ENCODE data around the gene CGRRF1. TPM values are rescaled to one million over a fixed set of nuclear protein-coding genes. Genes with fewer than 3 reads are reported as not detected.

CGRRF1 gene
- total and polyA plus RNA-seq, 2 of the 13 experiments (the other 11 are each of a cell fraction or from before 2014, with no cell fraction given) = 16.8 to 18.2 TPM

DNA sequence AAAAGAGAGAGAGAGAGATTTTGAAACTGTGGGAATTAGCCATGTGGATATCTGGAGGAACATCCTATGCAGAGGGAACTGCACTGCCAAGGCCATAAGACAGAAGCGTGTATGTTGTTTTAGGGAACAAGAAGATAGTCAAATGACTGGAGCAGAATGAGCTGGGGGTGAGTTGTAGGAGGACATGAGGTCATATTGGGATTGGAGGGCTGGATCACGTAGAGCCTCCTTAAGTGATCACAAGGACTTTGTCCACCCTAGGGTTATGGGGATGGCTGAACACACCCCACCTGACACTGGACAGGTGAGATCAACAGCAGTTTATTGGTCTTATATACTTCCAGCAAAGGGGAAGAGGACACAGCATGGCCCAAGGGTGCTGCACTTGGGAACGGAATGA lies 8.2 kb upstream of the CGRRF1 start:
- FAIRE-seq (no peak), ATAC-seq (no peak), DNase-seq (ENCODE audit: low spot score) (no peak)
- ChIA-PET POLR2A (interaction anchor here (0.7 to 1.5 kb wide), 2 partner anchors 8 to 30 kb away, joined by 3 to 5 read pairs; partner anchors contain the start of gene CGRRF1), CTCF (ENCODE audit: low intra/inter-chr PET ratio, low total read pairs) (no interaction called here)
- Histone ChIP-seq H4K20me1 (ENCODE audit: insufficient read depth, low read length) (no peaks in the 10 kb centered on the region), H3K79me2 (ENCODE audit: insufficient read depth, low read length) (no peaks in the 10 kb centered on the region), H3K27ac (ENCODE audit: extremely low read length, insufficient read depth, low read length) (no peak overlapping the region), H3K9ac (ENCODE audit: insufficient read depth, low read depth, low read length) (no peak overlapping the region), H3K4me3 (replicated peaks in 1 of 3; ENCODE audit: insufficient read depth in 1 of 3, low read depth in 2 of 3, low read length in 3 of 3) (no peak overlapping the region), H3K27me3 (ENCODE audit: control insufficient read depth in 1 of 2, insufficient read depth in 2 of 2, low read length in 2 of 2) (no peaks in the 10 kb centered on the region), H2AFZ (ENCODE audit: low read length) (no peak overlapping the region), H3K36me3 (replicated peaks in 1 of 2; ENCODE audit: control insufficient read depth in 1 of 2, insufficient read depth in 2 of 2, low read length in 2 of 2) (no peaks in the 10 kb centered on the region), H3K4me1 (ENCODE audit: insufficient read depth, low read length) (peaks cover 72% of the 10 kb centered on the region), H3K4me2 (ENCODE audit: low read depth, low read length) (no peak overlapping the region), H3K9me3 (ENCODE audit: low read length) (no peaks in the 10 kb centered on the region)
- WGBS (ENCODE audit: low lambda C conversion rate) = 68% methylated on average over 3 of the region's 3 CpGs
- in situ Hi-C loops (cut with HindIII; ENCODE audit: extremely low pct_ligation_motif_present, low pct_unique_long_range_greater_than_20kb) (no loop called here), intact Hi-C loops (cut with micrococcal nuclease; ENCODE audit: unreplicated experiment) (no loop called here)
- TF ChIP-seq, protein P1, sequence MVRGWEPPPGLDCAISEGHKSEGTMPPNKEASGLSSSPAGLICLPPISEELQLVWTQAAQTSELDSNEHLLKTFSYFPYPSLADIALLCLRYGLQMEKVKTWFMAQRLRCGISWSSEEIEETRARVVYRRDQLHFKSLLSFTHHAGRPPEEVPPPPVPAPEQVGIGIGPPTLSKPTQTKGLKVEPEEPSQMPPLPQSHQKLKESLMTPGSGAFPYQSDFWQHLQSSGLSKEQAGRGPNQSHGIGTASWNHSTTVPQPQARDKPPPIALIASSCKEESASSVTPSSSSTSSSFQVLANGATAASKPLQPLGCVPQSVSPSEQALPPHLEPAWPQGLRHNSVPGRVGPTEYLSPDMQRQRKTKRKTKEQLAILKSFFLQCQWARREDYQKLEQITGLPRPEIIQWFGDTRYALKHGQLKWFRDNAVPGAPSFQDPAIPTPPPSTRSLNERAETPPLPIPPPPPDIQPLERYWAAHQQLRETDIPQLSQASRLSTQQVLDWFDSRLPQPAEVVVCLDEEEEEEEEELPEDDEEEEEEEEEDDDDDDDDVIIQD (CRISPR knock-in tag; IDR thresholded peaks at IDR 0.05; ENCODE audit: low read depth) = no peak
- TF ChIP-seq, protein P2, sequence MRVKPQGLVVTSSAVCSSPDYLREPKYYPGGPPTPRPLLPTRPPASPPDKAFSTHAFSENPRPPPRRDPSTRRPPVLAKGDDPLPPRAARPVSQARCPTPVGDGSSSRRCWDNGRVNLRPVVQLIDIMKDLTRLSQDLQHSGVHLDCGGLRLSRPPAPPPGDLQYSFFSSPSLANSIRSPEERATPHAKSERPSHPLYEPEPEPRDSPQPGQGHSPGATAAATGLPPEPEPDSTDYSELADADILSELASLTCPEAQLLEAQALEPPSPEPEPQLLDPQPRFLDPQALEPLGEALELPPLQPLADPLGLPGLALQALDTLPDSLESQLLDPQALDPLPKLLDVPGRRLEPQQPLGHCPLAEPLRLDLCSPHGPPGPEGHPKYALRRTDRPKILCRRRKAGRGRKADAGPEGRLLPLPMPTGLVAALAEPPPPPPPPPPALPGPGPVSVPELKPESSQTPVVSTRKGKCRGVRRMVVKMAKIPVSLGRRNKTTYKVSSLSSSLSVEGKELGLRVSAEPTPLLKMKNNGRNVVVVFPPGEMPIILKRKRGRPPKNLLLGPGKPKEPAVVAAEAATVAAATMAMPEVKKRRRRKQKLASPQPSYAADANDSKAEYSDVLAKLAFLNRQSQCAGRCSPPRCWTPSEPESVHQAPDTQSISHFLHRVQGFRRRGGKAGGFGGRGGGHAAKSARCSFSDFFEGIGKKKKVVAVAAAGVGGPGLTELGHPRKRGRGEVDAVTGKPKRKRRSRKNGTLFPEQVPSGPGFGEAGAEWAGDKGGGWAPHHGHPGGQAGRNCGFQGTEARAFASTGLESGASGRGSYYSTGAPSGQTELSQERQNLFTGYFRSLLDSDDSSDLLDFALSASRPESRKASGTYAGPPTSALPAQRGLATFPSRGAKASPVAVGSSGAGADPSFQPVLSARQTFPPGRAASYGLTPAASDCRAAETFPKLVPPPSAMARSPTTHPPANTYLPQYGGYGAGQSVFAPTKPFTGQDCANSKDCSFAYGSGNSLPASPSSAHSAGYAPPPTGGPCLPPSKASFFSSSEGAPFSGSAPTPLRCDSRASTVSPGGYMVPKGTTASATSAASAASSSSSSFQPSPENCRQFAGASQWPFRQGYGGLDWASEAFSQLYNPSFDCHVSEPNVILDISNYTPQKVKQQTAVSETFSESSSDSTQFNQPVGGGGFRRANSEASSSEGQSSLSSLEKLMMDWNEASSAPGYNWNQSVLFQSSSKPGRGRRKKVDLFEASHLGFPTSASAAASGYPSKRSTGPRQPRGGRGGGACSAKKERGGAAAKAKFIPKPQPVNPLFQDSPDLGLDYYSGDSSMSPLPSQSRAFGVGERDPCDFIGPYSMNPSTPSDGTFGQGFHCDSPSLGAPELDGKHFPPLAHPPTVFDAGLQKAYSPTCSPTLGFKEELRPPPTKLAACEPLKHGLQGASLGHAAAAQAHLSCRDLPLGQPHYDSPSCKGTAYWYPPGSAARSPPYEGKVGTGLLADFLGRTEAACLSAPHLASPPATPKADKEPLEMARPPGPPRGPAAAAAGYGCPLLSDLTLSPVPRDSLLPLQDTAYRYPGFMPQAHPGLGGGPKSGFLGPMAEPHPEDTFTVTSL (CRISPR knock-in tag; IDR thresholded peaks at IDR 0.05; ENCODE audit: borderline replicate concordance) = no peak
- no peak for TF ChIP-seq TARDBP (CRISPR knock-in tag; IDR thresholded peaks at IDR 0.05)
- no peak for TF ChIP-seq FOXO1 (CRISPR knock-in tag; IDR thresholded peaks at IDR 0.05)
- no peak for TF ChIP-seq ZNF552 (CRISPR knock-in tag; IDR thresholded peaks at IDR 0.05; ENCODE audit: borderline replicate concordance)
- no peak for TF ChIP-seq ZFYVE20 (CRISPR knock-in tag; IDR thresholded peaks at IDR 0.05; ENCODE audit: borderline replicate concordance, low read depth)
- no peak for TF ChIP-seq ZNF766 (CRISPR knock-in tag; IDR thresholded peaks at IDR 0.05; ENCODE audit: borderline replicate concordance)
- TF ChIP-seq ADNP (CRISPR knock-in tag; IDR thresholded peaks at IDR 0.05) = no peak
- TF ChIP-seq, protein P3, sequence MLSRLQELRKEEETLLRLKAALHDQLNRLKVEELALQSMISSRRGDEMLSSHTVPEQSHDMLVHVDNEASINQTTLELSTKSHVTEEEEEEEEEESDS (CRISPR knock-in tag; IDR thresholded peaks at IDR 0.05; ENCODE audit: borderline replicate concordance) = no peak
- TF ChIP-seq, protein P4, sequence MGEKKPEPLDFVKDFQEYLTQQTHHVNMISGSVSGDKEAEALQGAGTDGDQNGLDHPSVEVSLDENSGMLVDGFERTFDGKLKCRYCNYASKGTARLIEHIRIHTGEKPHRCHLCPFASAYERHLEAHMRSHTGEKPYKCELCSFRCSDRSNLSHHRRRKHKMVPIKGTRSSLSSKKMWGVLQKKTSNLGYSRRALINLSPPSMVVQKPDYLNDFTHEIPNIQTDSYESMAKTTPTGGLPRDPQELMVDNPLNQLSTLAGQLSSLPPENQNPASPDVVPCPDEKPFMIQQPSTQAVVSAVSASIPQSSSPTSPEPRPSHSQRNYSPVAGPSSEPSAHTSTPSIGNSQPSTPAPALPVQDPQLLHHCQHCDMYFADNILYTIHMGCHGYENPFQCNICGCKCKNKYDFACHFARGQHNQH (CRISPR knock-in tag; IDR thresholded peaks at IDR 0.05) = no peak
- no peak for TF ChIP-seq KDM4B (CRISPR knock-in tag; IDR thresholded peaks at IDR 0.05)
- no peak for TF ChIP-seq RXRA (CRISPR knock-in tag; IDR thresholded peaks at IDR 0.05)
- no TSS peak for BruUV-seq (replicated peaks)

Data from HepG2 (cell line).